RWPE2 (cell line): Measurements from ENCODE around the gene SCYL2.
"Not testable (repeated sequence)": the region's sequence is repeated elsewhere in the genome, so short reads cannot be mapped to it uniquely, and the experiment has no call there.

ENCODE experiments used
- ATAC-seq: fragments of 200-7000 bp; cut with Tn5 transposase; 3 replicates; pipeline ENCODE4 v1.9.1; 2021; ENCODE audit warnings: low read depth
- DNase-seq: peaks from one replicate; pipeline ENCODE4 v3.0.0-alpha.2; 2020; ENCODE audit warnings: low spot score
- H3K27ac ChIP-seq: fragments of 450-650 bp; 2 replicates; pipeline ENCODE4 v1.5.1; 2017; ENCODE audit warnings: mild to moderate bottlenecking; ENCODE audit not compliant: poor library complexity, severe bottlenecking
- H3K27me3 ChIP-seq: fragments of 250-450 bp; sonication (Bioruptor Pico); 2 replicates; pipeline ENCODE4 v1.5.1; 2021; ENCODE audit warnings: mild to moderate bottlenecking, moderate library complexity; ENCODE audit not compliant: insufficient read depth, poor library complexity, severe bottlenecking
- H3K36me3 ChIP-seq: fragments of 250-450 bp; sonication (Bioruptor Pico); 2 replicates; pipeline ENCODE4 v1.5.1; 2020; ENCODE audit warnings: low read depth, mild to moderate bottlenecking, moderate library complexity
- H3K4me1 ChIP-seq: fragments of 250-450 bp; sonication (Bioruptor Pico); 2 replicates; pipeline ENCODE4 v1.5.1; 2021; ENCODE audit warnings: mild to moderate bottlenecking, moderate library complexity; ENCODE audit not compliant: insufficient read depth, poor library complexity, severe bottlenecking
- H3K4me3 ChIP-seq: fragments of 250-450 bp; sonication (Bioruptor Pico); 2 replicates; pipeline ENCODE4 v1.5.1; 2021; ENCODE audit warnings: mild to moderate bottlenecking, moderate library complexity; ENCODE audit not compliant: severe bottlenecking
- H3K9me3 ChIP-seq: fragments of 250-450 bp; sonication (Bioruptor Pico); 2 replicates; pipeline ENCODE4 v1.5.1; 2021; ENCODE audit warnings: mild to moderate bottlenecking, moderate library complexity; ENCODE audit not compliant: severe bottlenecking
- CTCF ChIP-seq: fragments of 450-650 bp; IDR thresholded peaks from one replicate; pipeline ENCODE4 v1.5.1; 2017; ENCODE audit warnings: mild to moderate bottlenecking, moderate library complexity; ENCODE audit not compliant: poor library complexity, severe bottlenecking

The SCYL2 gene

GRCh38 chr12:100302081-100302480 is 35.1 kb downstream of the SCYL2 start:
- ATAC-seq, result no peak
- no peak for TF ChIP-seq CTCF
- no peaks in the 10 kb centered on the region for H3K27me3 ChIP-seq

GRCh38 chr12:100303831-100304230 is 36.9 kb downstream of the SCYL2 start:
- DNase-seq, result no peak
- TF ChIP-seq CTCF, result no peak
- H3K9me3 ChIP-seq, result no peaks in the 10 kb centered on the region
- H3K36me3 ChIP-seq, result peaks cover 30% of the 10 kb centered on the region; the same call in 1 of the 2 replicates
- no peak overlapping the region for H3K4me3 ChIP-seq
- H3K27ac ChIP-seq, result no peak overlapping the region
- H3K4me1 ChIP-seq, result no peaks in the 10 kb centered on the region
- ATAC-seq, result no peak
- H3K27me3 ChIP-seq, result no peaks in the 10 kb centered on the region

More at GRCh38 chr12:100302081-100302480, 35.1 kb downstream of the SCYL2 start:
- no peak overlapping the region for H3K27ac ChIP-seq
- no peaks in the 10 kb centered on the region for H3K4me1 ChIP-seq
- H3K4me3 ChIP-seq, result no peak overlapping the region
- H3K36me3 ChIP-seq, result peaks cover 44% of the 10 kb centered on the region
- DNase-seq, result no peak
- no peaks in the 10 kb centered on the region for H3K9me3 ChIP-seq

- H3K4me1 ChIP-seq, H3K4me3 ChIP-seq, ATAC-seq, H3K27ac ChIP-seq, H3K27me3 ChIP-seq, H3K9me3 ChIP-seq, DNase-seq: not testable (repeated sequence)
- H3K36me3 ChIP-seq, result peaks cover 26% of the 10 kb centered on the region; the same call in 1 of the 2 replicates
These were observed 37.4 kb downstream of the SCYL2 start for GRCh38 chr12:100304334-100304733.

GRCh38 chr12:100308138-100308537 is 41.2 kb downstream of the SCYL2 start:
- H3K36me3 ChIP-seq, result peaks cover 28% of the 10 kb centered on the region
- ATAC-seq, DNase-seq, H3K27me3 ChIP-seq, H3K4me1 ChIP-seq, H3K9me3 ChIP-seq, H3K4me3 ChIP-seq, H3K27ac ChIP-seq: not testable (repeated sequence)

- Histone ChIP-seq H3K36me3 (peaks cover 50% of the 10 kb centered on the region), H3K27ac (no peak overlapping the region), H3K9me3 (no peaks in the 10 kb centered on the region), H3K4me3 (no peak overlapping the region), H3K27me3 (no peaks in the 10 kb centered on the region), H3K4me1 (no peaks in the 10 kb centered on the region)
- TF ChIP-seq CTCF, result no peak
- DNase-seq (no peak), ATAC-seq (no peak)
These were observed 44.3 kb downstream of the SCYL2 start for GRCh38 chr12:100311317-100311716.

GRCh38 chr12:100317371-100317770 is 50.4 kb downstream of the SCYL2 start:
- no peak for ATAC-seq
- TF ChIP-seq CTCF, result no peak
- Histone ChIP-seq H3K36me3 (peaks cover 53% of the 10 kb centered on the region), H3K4me1 (no peaks in the 10 kb centered on the region), H3K27me3 (no peaks in the 10 kb centered on the region), H3K4me3 (no peak overlapping the region), H3K27ac (no peak overlapping the region), H3K9me3 (no peaks in the 10 kb centered on the region)
- no peak for DNase-seq
